HFF-Myc (cell line): ENCODE data around the gene MAPKAP1.
A peak's percentile ranks its signal among the peaks of the same experiment; 100 is the strongest.

Source experiments
- DNase-seq: peaks from one replicate; pipeline ENCODE4 v3.0.0-alpha.2; 2011; ENCODE audit warnings: low read depth; ENCODE audit errors: extremely low read depth
- H3K4me3 ChIP-seq: replicated peaks from 2 replicates; pipeline ENCODE4 v1.5.1; 2011; ENCODE audit warnings: low read depth, mild to moderate bottlenecking, control low read depth, low read length
- CTCF ChIP-seq: IDR thresholded peaks from 2 replicates; pipeline ENCODE4 v1.5.1; 2012; ENCODE audit warnings: mild to moderate bottlenecking, low read depth, low read length, control low read depth; ENCODE audit errors: missing control alignments

MAPKAP1 gene

GRCh38 chr9:125739436-125739835 lies 32.4 kb upstream of the MAPKAP1 start:
- DNase-seq = no peak
- TF ChIP-seq CTCF = no peak
- no peak overlapping the region for H3K4me3 ChIP-seq

DNA sequence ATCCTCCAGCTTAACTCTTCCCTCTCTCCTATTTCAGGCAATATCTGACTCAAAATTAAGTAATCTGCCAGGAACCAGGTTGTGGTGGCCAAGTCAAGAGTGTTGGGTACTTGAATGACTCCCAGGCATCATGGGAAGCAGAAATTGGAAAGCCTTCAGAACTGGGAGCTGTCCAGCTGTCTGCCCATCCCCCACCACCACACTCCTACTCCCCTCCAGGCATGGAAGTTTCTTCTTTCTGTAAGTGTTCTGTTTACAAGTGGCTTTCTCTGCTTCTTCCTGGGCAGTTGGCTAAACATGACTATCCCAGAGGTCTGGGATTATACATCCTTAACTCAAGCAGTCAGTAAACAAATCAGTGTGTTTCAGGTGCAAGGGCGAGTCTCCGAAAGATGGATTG lies 25.6 kb upstream of the MAPKAP1 start:
- no peak for TF ChIP-seq CTCF
- no peak for DNase-seq
- H3K4me3 ChIP-seq = no peak overlapping the region

DNA sequence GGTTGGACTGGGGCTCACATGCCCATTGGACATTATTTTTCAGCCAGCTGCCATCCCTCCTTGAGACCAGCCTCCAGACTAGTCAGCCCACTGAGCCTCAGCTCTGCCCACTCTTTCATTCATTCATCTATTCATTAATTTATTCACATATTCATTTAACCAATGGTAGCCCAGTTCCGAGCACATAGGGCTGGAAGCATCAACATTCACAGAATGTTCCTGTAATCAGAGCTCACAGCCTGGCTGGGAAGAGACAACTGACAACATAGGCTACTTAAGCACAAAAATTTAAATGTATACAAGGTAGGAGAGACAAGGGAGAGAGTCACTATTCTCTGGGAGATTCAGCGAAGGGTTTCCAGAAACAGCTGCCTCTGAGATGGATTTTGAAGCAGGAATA lies 23.2 kb upstream of the MAPKAP1 start:
- no peak overlapping the region for H3K4me3 ChIP-seq
- DNase-seq = no peak
- no peak for TF ChIP-seq CTCF

- H3K4me3 ChIP-seq = no peak overlapping the region
- TF ChIP-seq CTCF = no peak
- no peak for DNase-seq
Observed at GRCh38 chr9:125726456-125727132, 19.6 kb upstream of the MAPKAP1 start.

GRCh38 chr9:125707472-125707804 lies 430 bp upstream of the MAPKAP1 start:
- no peak for DNase-seq
- TF ChIP-seq CTCF = no peak
- peak overlapping the region; percentile 90 for H3K4me3 ChIP-seq

GRCh38 chr9:125705893-125706292 lies 1.1 kb downstream of the MAPKAP1 start:
- TF ChIP-seq CTCF = no peak
- DNase-seq = no peak
- H3K4me3 ChIP-seq = peak overlapping the region; percentile 90

DNA sequence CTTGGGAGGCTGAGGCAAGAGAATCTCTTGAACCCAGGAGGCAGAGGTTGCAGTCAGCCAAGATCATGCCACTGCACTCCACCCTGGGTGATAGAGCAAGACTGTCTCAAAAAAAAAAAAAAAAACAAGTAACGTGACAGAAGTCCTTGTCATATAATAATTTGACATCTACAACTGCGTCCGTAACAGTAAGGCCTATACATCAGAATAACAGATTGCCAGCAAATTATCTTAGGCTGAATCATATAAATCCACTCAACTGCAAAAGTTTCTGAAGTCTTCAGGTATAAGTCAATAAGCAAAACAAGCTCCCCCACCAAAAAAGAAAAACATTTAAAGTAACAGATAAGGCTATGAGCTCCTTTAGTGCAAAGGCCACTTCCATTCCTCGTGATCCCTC lies 3.3 kb downstream of the MAPKAP1 start:
- no peak overlapping the region for H3K4me3 ChIP-seq
- TF ChIP-seq CTCF = no peak
- no peak for DNase-seq
